Lower leg skin (tissue), 4 donors: Measurements from ENCODE around the gene ZFX. TPM values are rescaled to one million over a fixed set of nuclear protein-coding genes. Genes with fewer than 3 reads are reported as not detected.
A peak's percentile ranks its signal among the peaks of the same experiment; 100 is the strongest.

Source experiments
- DNase-seq, 2 donors: peaks; one replicate each; pipeline ENCODE4 v3.0.0-alpha.2; 2019; ENCODE audit warnings: low spot score in 2 of 2
- H3K4me3 ChIP-seq: fragments of 200-600 bp; sonication (generic); 2 replicates; pipeline ENCODE4 v1.5.1; 2017; ENCODE audit warnings: mild to moderate bottlenecking, low read depth; ENCODE audit not compliant: poor library complexity, severe bottlenecking
- POLR2A ChIP-seq, 2 donors: fragments of 450-650 bp; IDR thresholded peaks; one replicate each; pipeline ENCODE4 v1.6.1; 2016 to 2017; ENCODE audit warnings: antibody characterized with exemption in 2 of 2, mild to moderate bottlenecking in 1 of 2, moderate library complexity in 1 of 2
- WGBS, 2 donors: methylation state at CpG; one replicate each; pipeline ENCODE4 v1.1.5; 2018; 5-methylcytosine and 5-hydroxymethylcytosine counted together
- intact Hi-C: fragments of 100-400 bp; cut with DNase I; formaldehyde crosslinking; loops from one replicate; pipeline ENCODE4 v1.15.0; 2023; ENCODE audit warnings: low total_unique reads
- total RNA-seq, 4 donors: library from RNA; depleted of rRNA; stranded (reverse); fragments of >200 nt; gene quantifications; one replicate each; pipeline ENCODE4 v1.1.0, GENCODE V29; 2016
- TF ChIP-seq, protein P1 (sequence below), 3 donors: fragments of 450-650 bp; IDR thresholded peaks; one replicate each; pipeline ENCODE4 v1.5.1; 2016; ENCODE audit warnings: antibody characterized with exemption in 3 of 3, mild to moderate bottlenecking in 3 of 3, moderate library complexity in 2 of 3

ZFX gene
- 10 to 100 TPM; 29.0 to 63.4 (median 37.8) TPM for total RNA-seq

- peak; percentile 30 to 95 for DNase-seq
- intact Hi-C loops = no loop called here
- WGBS, 2 donors = 0% methylated on average over 53 of the region's 104 CpGs; no CpG with 5 or more reads in 1 of the 2 donors
- TF ChIP-seq POLR2A (IDR thresholded peaks at IDR 0.05) = no peak
- TF ChIP-seq, protein P1, sequence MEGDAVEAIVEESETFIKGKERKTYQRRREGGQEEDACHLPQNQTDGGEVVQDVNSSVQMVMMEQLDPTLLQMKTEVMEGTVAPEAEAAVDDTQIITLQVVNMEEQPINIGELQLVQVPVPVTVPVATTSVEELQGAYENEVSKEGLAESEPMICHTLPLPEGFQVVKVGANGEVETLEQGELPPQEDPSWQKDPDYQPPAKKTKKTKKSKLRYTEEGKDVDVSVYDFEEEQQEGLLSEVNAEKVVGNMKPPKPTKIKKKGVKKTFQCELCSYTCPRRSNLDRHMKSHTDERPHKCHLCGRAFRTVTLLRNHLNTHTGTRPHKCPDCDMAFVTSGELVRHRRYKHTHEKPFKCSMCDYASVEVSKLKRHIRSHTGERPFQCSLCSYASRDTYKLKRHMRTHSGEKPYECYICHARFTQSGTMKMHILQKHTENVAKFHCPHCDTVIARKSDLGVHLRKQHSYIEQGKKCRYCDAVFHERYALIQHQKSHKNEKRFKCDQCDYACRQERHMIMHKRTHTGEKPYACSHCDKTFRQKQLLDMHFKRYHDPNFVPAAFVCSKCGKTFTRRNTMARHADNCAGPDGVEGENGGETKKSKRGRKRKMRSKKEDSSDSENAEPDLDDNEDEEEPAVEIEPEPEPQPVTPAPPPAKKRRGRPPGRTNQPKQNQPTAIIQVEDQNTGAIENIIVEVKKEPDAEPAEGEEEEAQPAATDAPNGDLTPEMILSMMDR (IDR thresholded peaks at IDR 0.05) = no peak
- peak within 1 kb of the TSS; percentile 45 for H3K4me3 ChIP-seq
These were observed at the start of gene ZFX for GRCh38 chrX:24149351-24150050. Gene ZFX, plus strand, starts transcription at chrX:24149729. Its CDS starts 23,014 bp downstream, at chrX:24172743.

- DNase-seq = no peak
- 59 to 67% methylated on average over 2 of the region's 2 CpGs for WGBS, 2 donors
- no peak for TF ChIP-seq POLR2A (IDR thresholded peaks at IDR 0.05)
- TF ChIP-seq, protein P1 (IDR thresholded peaks at IDR 0.05) = no peak
- no peak overlapping the region for H3K4me3 ChIP-seq
- intact Hi-C loops = no loop called here
These were observed 48.8 kb upstream of the ZFX start for GRCh38 chrX:24100713-24101112.

DNA sequence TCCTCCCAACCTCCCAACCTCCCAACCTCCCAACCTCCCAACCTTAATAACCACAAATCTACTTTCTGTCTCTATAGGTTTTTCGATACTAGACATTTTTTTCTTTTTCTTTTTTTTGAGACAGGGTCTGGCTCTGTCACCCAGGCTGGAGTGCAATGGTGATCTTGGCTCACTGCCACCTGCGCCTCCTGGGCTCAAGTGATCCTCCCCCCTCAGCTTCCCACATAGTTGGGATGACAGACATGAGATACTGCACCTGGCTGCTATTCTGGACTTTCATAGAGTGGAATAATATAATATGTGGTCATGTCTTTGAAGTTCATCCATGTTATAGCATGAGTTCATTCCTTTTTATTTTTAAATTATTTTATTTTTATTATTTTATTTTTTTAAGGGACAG lies 39.5 kb upstream of the ZFX start:
- intact Hi-C loops = no loop called here
- TF ChIP-seq, protein P1 (IDR thresholded peaks at IDR 0.05) = no peak
- TF ChIP-seq POLR2A (IDR thresholded peaks at IDR 0.05) = no peak
- no peak overlapping the region for H3K4me3 ChIP-seq
- WGBS, 2 donors = 79 to 88% methylated on average over 2 of the region's 2 CpGs
- no peak for DNase-seq

GRCh38 chrX:24113181-24113580 lies 36.3 kb upstream of the ZFX start:
- WGBS, 2 donors = 78 to 82% methylated on average over 2 of the region's 2 CpGs
- intact Hi-C loops = no loop called here

DNA sequence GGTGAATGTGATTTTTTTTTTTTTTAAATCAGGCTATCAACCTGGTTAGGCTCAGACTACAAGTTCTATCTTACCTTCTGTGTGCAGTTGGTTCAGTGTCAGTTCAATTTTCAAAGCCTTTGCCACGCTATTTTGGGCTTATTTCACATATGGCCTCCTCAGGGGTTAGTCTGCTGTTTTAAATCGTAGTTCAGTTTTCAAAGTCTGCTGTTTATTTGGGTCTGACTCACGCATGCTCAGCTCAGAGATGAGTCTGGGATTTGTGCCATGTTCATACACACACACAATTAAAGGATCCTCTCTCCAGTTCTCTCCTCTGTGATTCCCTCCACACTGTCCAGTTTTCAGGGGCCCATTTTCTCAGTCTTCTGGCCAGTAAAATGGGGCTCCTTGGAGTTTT lies 32.3 kb upstream of the ZFX start:
- TF ChIP-seq, protein P1 (IDR thresholded peaks at IDR 0.05) = no peak
- TF ChIP-seq POLR2A (IDR thresholded peaks at IDR 0.05) = no peak
- no peak overlapping the region for H3K4me3 ChIP-seq
- WGBS, 2 donors = 14 to 16% methylated on average over 3 of the region's 3 CpGs
- intact Hi-C loops = no loop called here
- DNase-seq = no peak

More at GRCh38 chrX:24113181-24113580, 36.3 kb upstream of the ZFX start:
- H3K4me3 ChIP-seq = no peak overlapping the region
- no peak for DNase-seq
- TF ChIP-seq, protein P1 (IDR thresholded peaks at IDR 0.05) = no peak
- no peak for TF ChIP-seq POLR2A (IDR thresholded peaks at IDR 0.05)
